ENCODE measurements around the gene ARAP3. TPM values are rescaled to one million over a fixed set of nuclear protein-coding genes. Genes with fewer than 3 reads are reported as not detected.

ARAP3 gene
- total RNA-seq, 1 experiment from 2014 or later, result 15.1 TPM

DNA sequence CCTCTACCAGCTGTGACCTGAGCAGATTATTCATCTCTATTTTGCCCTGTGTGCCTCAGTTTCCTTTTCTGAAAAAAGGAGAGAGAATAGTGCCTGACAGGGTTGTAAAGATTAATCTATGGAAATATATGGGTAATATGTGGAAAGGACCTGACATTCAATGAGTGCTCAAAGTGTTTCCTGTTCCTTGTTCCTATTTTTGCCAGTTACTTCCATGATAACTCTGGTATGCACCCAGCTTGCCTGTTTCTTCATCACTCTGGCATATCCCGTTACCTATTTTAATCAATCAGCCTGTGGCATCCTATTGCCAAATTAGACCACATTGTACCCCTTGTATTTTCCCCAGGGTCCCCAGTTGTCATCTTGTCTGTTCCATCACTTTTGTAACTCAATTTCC is 3.6 kb upstream of the ARAP3 start:
- Histone ChIP-seq H3K79me2 (ENCODE audit: insufficient read depth, low read length) (no peaks in the 10 kb centered on the region; the same call in 1 of the 2 replicates), H3K27me3 (ENCODE audit: insufficient read depth, low read length) (no peaks in the 10 kb centered on the region), H3K9ac (ENCODE audit: low read length) (no peak overlapping the region), H3K36me3 (ENCODE audit: control insufficient read depth in 1 of 2, insufficient read depth in 2 of 2, low read length in 2 of 2) (no peaks in the 10 kb centered on the region), H3K27ac (ENCODE audit: low read depth, low read length) (no peak overlapping the region), H2AFZ (ENCODE audit: low read depth, low read length, poor library complexity, severe bottlenecking) (no peak overlapping the region), H3K4me2 (ENCODE audit: low read length) (no peak overlapping the region), H4K20me1 (ENCODE audit: insufficient read depth) (no peaks in the 10 kb centered on the region), H3K9me2 (ENCODE audit: insufficient read depth) (no peaks in the 10 kb centered on the region), H3K9me3 (ENCODE audit: control insufficient read depth in 1 of 2, insufficient read depth in 1 of 2, low read depth in 1 of 2, low read length in 2 of 2) (no peaks in the 10 kb centered on the region), H3K4me1 (ENCODE audit: control insufficient read depth in 1 of 2, insufficient read depth in 2 of 2, low read length in 2 of 2) (peaks cover 16 to 27% of the 10 kb centered on the region in 2 experiments), H3K4me3 (replicated peaks in 1 of 2; ENCODE audit: low read depth in 1 of 2, low read length in 2 of 2) (no peak overlapping the region)
- no TSS peak for BruUV-seq (replicated peaks)
- CTCF ChIA-PET, result no interaction called here
- POLR2A ChIA-PET, result no interaction called here
- DNase-seq (ENCODE audit: low read depth, low spot score) (no peak), ATAC-seq (no peak)
- TF ChIP-seq RAD21 (IDR thresholded peaks at IDR 0.05; ENCODE audit: low read depth) (no peak), REST (IDR thresholded peaks at IDR 0.05; ENCODE audit: low read depth) (no peak), CBX3 (IDR thresholded peaks at IDR 0.05; ENCODE audit: low read depth) (no peak), TCF7L2 (IDR thresholded peaks at IDR 0.05; ENCODE audit: borderline replicate concordance, extremely low read depth, insufficient read depth, insufficient read length) (no peak), YY1 (IDR thresholded peaks at IDR 0.05; ENCODE audit: extremely low read depth, insufficient replicate concordance, low read depth, low read length) (no peak), POLR2AphosphoS5 (IDR thresholded peaks at IDR 0.05; ENCODE audit: low read depth, low read length) (no peak), FOSL1 (IDR thresholded peaks at IDR 0.05; ENCODE audit: low read depth) (no peak), ELF1 (IDR thresholded peaks at IDR 0.05; ENCODE audit: borderline replicate concordance, low read depth) (no peak), EGR1 (IDR thresholded peaks at IDR 0.05; ENCODE audit: low read depth) (no peak)
- TF ChIP-seq, protein P1, sequence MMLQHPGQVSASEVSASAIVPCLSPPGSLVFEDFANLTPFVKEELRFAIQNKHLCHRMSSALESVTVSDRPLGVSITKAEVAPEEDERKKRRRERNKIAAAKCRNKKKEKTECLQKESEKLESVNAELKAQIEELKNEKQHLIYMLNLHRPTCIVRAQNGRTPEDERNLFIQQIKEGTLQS (IDR thresholded peaks at IDR 0.05), result no peak
- RAD21 ChIA-PET (ENCODE audit: low non-redundant PET in 1 of 2, low total read pairs in 2 of 2, uncharacterized antibody in 2 of 2, unreplicated experiment in 2 of 2), result no interaction called here
- intact Hi-C loops (cut with micrococcal nuclease), result no loop called here
